SU-DHL-6 (cell line): ENCODE measurements around the gene DCHS1.

Experiments
- EZH2phosphoT487 ChIP-seq: fragments of 200-600 bp; sonication (generic), shearing (Covaris generic); conservative IDR thresholded peaks from 2 replicates; pipeline ENCODE4 v1.6.1; 2018; ENCODE audit warnings: mild to moderate bottlenecking, antibody characterized with exemption, low read length, moderate library complexity, mixed read lengths
- TF ChIP-seq, protein P1 (sequence below): fragments of 200-600 bp; sonication (generic); IDR thresholded peaks from one replicate; pipeline ENCODE4 v1.5.1; 2017; ENCODE audit warnings: antibody characterized with exemption, mild to moderate bottlenecking, low read length, moderate library complexity; ENCODE audit not compliant: insufficient read depth, poor library complexity, severe bottlenecking

DNA sequence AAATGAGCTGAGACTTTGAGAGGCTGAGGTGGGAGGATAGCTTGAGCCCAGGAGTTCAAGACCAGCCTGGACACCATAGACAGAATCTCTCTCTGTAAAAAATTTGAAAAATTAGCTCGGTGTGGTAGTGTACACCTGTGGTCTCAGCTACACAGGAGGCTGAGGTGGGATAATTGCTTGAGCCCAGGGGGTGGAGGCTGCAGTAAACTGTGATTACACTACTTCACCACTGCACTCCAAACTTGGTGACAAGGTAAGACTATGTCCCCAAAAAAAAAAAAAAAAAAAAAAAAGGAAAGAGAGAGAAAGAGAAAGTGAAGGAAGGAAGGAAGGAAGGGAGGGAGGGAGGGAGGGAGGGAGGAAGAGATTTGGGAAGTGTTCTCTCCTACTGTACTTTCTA is 77.5 kb downstream of the DCHS1 start:
- TF ChIP-seq, protein P1, sequence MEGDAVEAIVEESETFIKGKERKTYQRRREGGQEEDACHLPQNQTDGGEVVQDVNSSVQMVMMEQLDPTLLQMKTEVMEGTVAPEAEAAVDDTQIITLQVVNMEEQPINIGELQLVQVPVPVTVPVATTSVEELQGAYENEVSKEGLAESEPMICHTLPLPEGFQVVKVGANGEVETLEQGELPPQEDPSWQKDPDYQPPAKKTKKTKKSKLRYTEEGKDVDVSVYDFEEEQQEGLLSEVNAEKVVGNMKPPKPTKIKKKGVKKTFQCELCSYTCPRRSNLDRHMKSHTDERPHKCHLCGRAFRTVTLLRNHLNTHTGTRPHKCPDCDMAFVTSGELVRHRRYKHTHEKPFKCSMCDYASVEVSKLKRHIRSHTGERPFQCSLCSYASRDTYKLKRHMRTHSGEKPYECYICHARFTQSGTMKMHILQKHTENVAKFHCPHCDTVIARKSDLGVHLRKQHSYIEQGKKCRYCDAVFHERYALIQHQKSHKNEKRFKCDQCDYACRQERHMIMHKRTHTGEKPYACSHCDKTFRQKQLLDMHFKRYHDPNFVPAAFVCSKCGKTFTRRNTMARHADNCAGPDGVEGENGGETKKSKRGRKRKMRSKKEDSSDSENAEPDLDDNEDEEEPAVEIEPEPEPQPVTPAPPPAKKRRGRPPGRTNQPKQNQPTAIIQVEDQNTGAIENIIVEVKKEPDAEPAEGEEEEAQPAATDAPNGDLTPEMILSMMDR = no peak
- no peak for TF ChIP-seq EZH2phosphoT487
